WTC11 (cell line): Measurements from ENCODE around the gene IGSF9B. TPM values are rescaled to one million over a fixed set of nuclear protein-coding genes. Genes with fewer than 3 reads are reported as not detected.

Source experiments
- ATAC-seq: fragments of 200-7000 bp; cut with Tn5 transposase; 2 replicates; pipeline ENCODE4 v1.10.0; 2021; ENCODE audit warnings: mild to moderate bottlenecking, moderate library complexity
- CTCF ChIA-PET: fragments of 300-600 bp; sonication (Branson Sonifier 250); formaldehyde crosslinking; loops from one replicate; lab custom pipeline; 2021; ENCODE audit warnings: antibody characterized with exemption; lab: Charles Lee
- POLR2A ChIA-PET: fragments of 350-600 bp; sonication (Branson Sonifier 250); formaldehyde crosslinking; loops from one replicate; lab custom pipeline; 2021; ENCODE audit warnings: antibody characterized with exemption; lab: Charles Lee
- DNase-seq: peaks from one replicate; pipeline ENCODE4 v3.0.0; 2021; ENCODE audit warnings: low spot score
- H3K27ac Mint-ChIP-seq: 2 replicates; pipeline ENCODE4 v1.8.0; 2021; ENCODE audit warnings: mixed read lengths
- H3K27me3 Mint-ChIP-seq: 2 replicates; pipeline ENCODE4 v1.8.0; 2021; ENCODE audit warnings: low read depth, mild to moderate bottlenecking, moderate library complexity, mixed read lengths
- H3K36me3 Mint-ChIP-seq: 2 replicates; pipeline ENCODE4 v1.8.0; 2021; ENCODE audit warnings: mixed read lengths
- H3K4me1 Mint-ChIP-seq: 2 replicates; pipeline ENCODE4 v1.8.0; 2022; ENCODE audit warnings: mixed read lengths
- H3K4me3 Mint-ChIP-seq: 2 replicates; pipeline ENCODE4 v1.8.0; 2021; ENCODE audit warnings: mild to moderate bottlenecking, moderate library complexity, mixed read lengths
- H3K9me3 Mint-ChIP-seq: 2 replicates; pipeline ENCODE4 v1.8.0; 2021; ENCODE audit warnings: mixed read lengths
- ATF3 ChIP-seq: sonication (generic); formaldehyde crosslinking; conservative IDR thresholded peaks from 2 replicates; pipeline ENCODE4 v1.8.1; 2022; ENCODE audit warnings: mild to moderate bottlenecking, missing genetic modification reagents
- FOXP4 ChIP-seq: sonication (generic); formaldehyde crosslinking; IDR thresholded peaks from 2 replicates; pipeline ENCODE4 v1.8.0; 2022; ENCODE audit warnings: mild to moderate bottlenecking, missing genetic modification reagents
- GABPB1 ChIP-seq: sonication (generic); formaldehyde crosslinking; IDR thresholded peaks from 2 replicates; pipeline ENCODE4 v1.8.1; 2023; ENCODE audit warnings: mild to moderate bottlenecking, missing genetic modification reagents
- HMGA2 ChIP-seq: fragments of 250-450 bp; sonication (Bioruptor Pico); IDR thresholded peaks from 2 replicates; pipeline ENCODE4 v1.4.0; 2021; ENCODE audit warnings: mild to moderate bottlenecking, moderate library complexity
- JUN ChIP-seq: sonication (generic); formaldehyde crosslinking; IDR thresholded peaks from 2 replicates; pipeline ENCODE4 v1.8.0; 2023; ENCODE audit warnings: mild to moderate bottlenecking, missing genetic modification reagents
- MXD4 ChIP-seq: fragments of 250-450 bp; sonication (Bioruptor Pico); IDR thresholded peaks from 2 replicates; pipeline ENCODE4 v1.8.0; 2021; ENCODE audit warnings: mild to moderate bottlenecking, moderate library complexity, borderline replicate concordance
- NFATC4 ChIP-seq: fragments of 250-450 bp; sonication (Bioruptor Pico); IDR thresholded peaks from 2 replicates; pipeline ENCODE4 v1.9.0; 2021; ENCODE audit warnings: mild to moderate bottlenecking
- PREB ChIP-seq: sonication (generic); formaldehyde crosslinking; IDR thresholded peaks from 2 replicates; pipeline ENCODE4 v1.8.1; 2022; ENCODE audit warnings: mild to moderate bottlenecking, missing genetic modification reagents, moderate library complexity, borderline replicate concordance
- STAT6 ChIP-seq: sonication (generic); formaldehyde crosslinking; conservative IDR thresholded peaks from 2 replicates; pipeline ENCODE4 v1.8.1; 2023; ENCODE audit warnings: mild to moderate bottlenecking, low read depth, missing genetic modification reagents, moderate library complexity
- ZMAT4 ChIP-seq: fragments of 250-450 bp; sonication (Bioruptor Pico); IDR thresholded peaks from 2 replicates; pipeline ENCODE4 v1.9.0; 2021; ENCODE audit warnings: mild to moderate bottlenecking
- ZNF121 ChIP-seq: sonication (generic); formaldehyde crosslinking; IDR thresholded peaks from 2 replicates; pipeline ENCODE4 v1.8.0; 2023; ENCODE audit warnings: missing genetic modification reagents
- ZNF317 ChIP-seq: sonication (generic); formaldehyde crosslinking; IDR thresholded peaks from 2 replicates; pipeline ENCODE4 v1.8.1; 2023; ENCODE audit warnings: low read depth, mild to moderate bottlenecking, moderate library complexity, missing genetic modification reagents, borderline replicate concordance
- ZNF396 ChIP-seq: fragments of 250-450 bp; sonication (Bioruptor Pico); IDR thresholded peaks from 2 replicates; pipeline ENCODE4 v1.8.0; 2021; ENCODE audit warnings: mild to moderate bottlenecking, moderate library complexity, borderline replicate concordance
- ZNF416 ChIP-seq: fragments of 250-450 bp; sonication (Bioruptor Pico); IDR thresholded peaks from 2 replicates; pipeline ENCODE4 v1.9.0; 2021; ENCODE audit warnings: mild to moderate bottlenecking, inconsistent platforms
- ZNF423 ChIP-seq: fragments of 250-450 bp; sonication (Bioruptor Pico); IDR thresholded peaks from 2 replicates; pipeline ENCODE4 v2.1.2; 2022; ENCODE audit warnings: mild to moderate bottlenecking, moderate library complexity
- ZNF532 ChIP-seq: fragments of 250-450 bp; sonication (Bioruptor Pico); IDR thresholded peaks from 2 replicates; pipeline ENCODE4 v1.9.0; 2021; ENCODE audit warnings: mild to moderate bottlenecking, borderline replicate concordance
- total RNA-seq: library from RNA; stranded (reverse); gene quantifications from 3 replicates; pipeline ENCODE4 v1.2.3, GENCODE V29; 2021

Gene IGSF9B
- total RNA-seq, 1 experiment from 2014 or later, result 52.7 TPM

- no peak for TF ChIP-seq FOXP4
- TF ChIP-seq ZMAT4, result no peak
- TF ChIP-seq NFATC4 (CRISPR knock-in tag), result no peak
- TF ChIP-seq GABPB1 (CRISPR knock-in tag), result no peak
- TF ChIP-seq PREB (CRISPR knock-in tag), result no peak
Measured at GRCh38 chr11:133993921-133994320, 37.2 kb upstream of the IGSF9B start (continued).

- no peaks in the 10 kb centered on the region for H3K36me3 Mint-ChIP-seq
- DNase-seq (no peak), ATAC-seq (no peak)
- no peak for TF ChIP-seq ZNF317
- TF ChIP-seq MXD4, result no peak
- no peak for TF ChIP-seq ZNF396
- no peak for TF ChIP-seq ZNF416 (CRISPR knock-in tag)
- TF ChIP-seq ZNF423 (CRISPR knock-in tag), result no peak
- no peak for TF ChIP-seq HMGA2 (CRISPR knock-in tag)
- no peak for TF ChIP-seq ZNF532 (CRISPR knock-in tag)
- no peak for TF ChIP-seq ZNF121
- TF ChIP-seq STAT6 (CRISPR knock-in tag), result no peak
- CTCF ChIA-PET, result no interaction called here
- no peaks in the 10 kb centered on the region for H3K27me3 Mint-ChIP-seq
- no peak overlapping the region for H3K4me3 Mint-ChIP-seq
- H3K4me1 Mint-ChIP-seq, result 0 out of 2 replicates have a peak, but pooled peaks cover 10% of the 10 kb centered on the region
- POLR2A ChIA-PET, result no interaction called here
- H3K27ac Mint-ChIP-seq, result no peak overlapping the region
- H3K9me3 Mint-ChIP-seq, result no peaks in the 10 kb centered on the region
Measured at GRCh38 chr11:133993107-133993506, 36.3 kb upstream of the IGSF9B start.

GRCh38 chr11:133992121-133992520, 35.4 kb upstream of the IGSF9B start:
- no peaks in the 10 kb centered on the region for H3K9me3 Mint-ChIP-seq
- POLR2A ChIA-PET, result no interaction called here
- H3K27me3 Mint-ChIP-seq, result no peaks in the 10 kb centered on the region
- CTCF ChIA-PET, result no interaction called here
- no peak overlapping the region for H3K4me3 Mint-ChIP-seq
- ATAC-seq, result no peak
- H3K36me3 Mint-ChIP-seq, result no peaks in the 10 kb centered on the region
- H3K27ac Mint-ChIP-seq, result no peak overlapping the region
- H3K4me1 Mint-ChIP-seq, result 0 out of 2 replicates have a peak, but pooled peaks cover 10% of the 10 kb centered on the region
- no peak for DNase-seq
- TF ChIP-seq FOXP4, result no peak
- TF ChIP-seq JUN, result no peak
- TF ChIP-seq ATF3 (CRISPR knock-in tag), result no peak
- TF ChIP-seq ZMAT4, result no peak
